AG04450 (cell line): ENCODE results near the gene KRTAP10-8. TPM values are rescaled to one million over a fixed set of nuclear protein-coding genes. Genes with fewer than 3 reads are reported as not detected.
"Not testable (repeated sequence)": the region's sequence is repeated elsewhere in the genome, so short reads cannot be mapped to it uniquely, and the experiment has no call there.

Source experiments
- CTCF ChIA-PET: fragments of 300-600, 350-600 bp; formaldehyde crosslinking; extraction: SDS; loops from one replicate; lab custom pipeline; 2022; ENCODE audit warnings: antibody characterized with exemption, inconsistent platforms; lab: Charles Lee
- POLR2A ChIA-PET: fragments of 350-600 bp; formaldehyde crosslinking; extraction: SDS; loops from one replicate; lab custom pipeline; 2021; ENCODE audit warnings: antibody characterized with exemption, inconsistent platforms; lab: Yijun Ruan, JAX
- DNase-seq: peaks from one replicate; pipeline ENCODE4 v3.0.0-alpha.2; 2011; ENCODE audit warnings: low read depth, low spot score
- H3K27ac ChIP-seq: one replicate; pipeline ENCODE4 v1.5.1; 2012; ENCODE audit warnings: low read depth, low read length, control low read depth
- H3K27me3 ChIP-seq: one replicate; pipeline ENCODE4 v1.6.0; 2012; ENCODE audit warnings: low read length; ENCODE audit not compliant: control insufficient read depth, insufficient read depth
- H3K4me3 ChIP-seq: 2 replicates; pipeline ENCODE4 v1.5.1; 2011; ENCODE audit warnings: mild to moderate bottlenecking, low read depth, low read length, control low read depth
- H3K9me3 ChIP-seq: 2 replicates; pipeline ENCODE4 v1.5.1; 2012; ENCODE audit warnings: low read length; ENCODE audit not compliant: control insufficient read depth, insufficient read depth
- CTCF ChIP-seq: IDR thresholded peaks from 2 replicates; pipeline ENCODE4 v1.5.1; 2011; ENCODE audit warnings: low read depth, low read length, control low read depth, inconsistent platforms
- polyA plus RNA-seq: library from polyadenylated mRNA; depleted of rRNA; stranded (reverse); fragments of >200 nt; gene quantifications from 2 replicates; pipeline ENCODE4 v1.2.3, GENCODE V29; 2011

KRTAP10-8 gene
- polyA plus RNA-seq, 1 experiment, result not detected

- Histone ChIP-seq H3K9me3 (peaks cover 41% of the 10 kb centered on the region), H3K27me3 (no peaks in the 10 kb centered on the region), H3K27ac (no peak overlapping the region), H3K4me3 (no peak overlapping the region)
- ChIA-PET CTCF (no interaction called here), POLR2A (no interaction called here)
- TF ChIP-seq CTCF, result no peak
- DNase-seq, result no peak
Observed at GRCh38 chr21:44643741-44644310, 31.9 kb downstream of the KRTAP10-8 start.

GRCh38 chr21:44644878-44645277, 33.0 kb downstream of the KRTAP10-8 start:
- no peak for TF ChIP-seq CTCF
- H3K27ac ChIP-seq, result no peak overlapping the region
- H3K9me3 ChIP-seq, result peaks cover 43% of the 10 kb centered on the region
- H3K27me3 ChIP-seq, result no peaks in the 10 kb centered on the region
- POLR2A ChIA-PET, result no interaction called here
- no peak for DNase-seq
- H3K4me3 ChIP-seq, result no peak overlapping the region
- CTCF ChIA-PET, result no interaction called here

GRCh38 chr21:44646366-44647221, 34.7 kb downstream of the KRTAP10-8 start, which contains the start of gene KRTAP10-11:
KRTAP10-11 (plus strand) TSS chr21:44646414; CDS start chr21:44646459, 45 bp downstream.
- H3K27me3 ChIP-seq, H3K27ac ChIP-seq, DNase-seq, H3K4me3 ChIP-seq, POLR2A ChIA-PET, CTCF ChIA-PET: not testable (repeated sequence)
- H3K9me3 ChIP-seq, result peaks cover 55% of the 10 kb centered on the region

GRCh38 chr21:44647222-44647552, 35.3 kb downstream of the KRTAP10-8 start:
- Histone ChIP-seq H3K27ac (no peak overlapping the region), H3K4me3 (no peak overlapping the region), H3K9me3 (peaks cover 55% of the 10 kb centered on the region), H3K27me3 (no peaks in the 10 kb centered on the region)
- ChIA-PET POLR2A (no interaction called here), CTCF (no interaction called here)
- no peak for DNase-seq
- TF ChIP-seq CTCF, result no peak

GRCh38 chr21:44648557-44649311, 36.9 kb downstream of the KRTAP10-8 start:
- POLR2A ChIA-PET, result no interaction called here
- no peak for TF ChIP-seq CTCF
- H3K27me3 ChIP-seq, result no peaks in the 10 kb centered on the region

More at GRCh38 chr21:44648557-44649311, 36.9 kb downstream of the KRTAP10-8 start:
- CTCF ChIA-PET, result no interaction called here
- no peak overlapping the region for H3K27ac ChIP-seq
- no peak overlapping the region for H3K4me3 ChIP-seq
- H3K9me3 ChIP-seq, result peaks cover 58% of the 10 kb centered on the region
- DNase-seq, result no peak
